HEK293T (cell line): ENCODE measurements around the gene HOXA6.

Experiments used
- CTCF ChIA-PET: fragments of 350-600 bp; formaldehyde crosslinking; extraction: SDS; loops from one replicate; lab custom pipeline; 2021; ENCODE audit warnings: antibody characterized with exemption, inconsistent platforms; lab: Yijun Ruan, JAX
- POLR2A ChIA-PET: fragments of 350-600 bp; formaldehyde crosslinking; extraction: SDS; loops from one replicate; lab custom pipeline; 2020; ENCODE audit warnings: antibody characterized with exemption, inconsistent platforms; lab: Yijun Ruan, JAX
- DNase-seq: peaks from one replicate; pipeline ENCODE4 v3.0.0; 2012; ENCODE audit warnings: mixed read lengths; ENCODE audit errors: extremely low spot score
- ARNT ChIP-seq: fragments of 450-650 bp; IDR thresholded peaks from 2 replicates; pipeline ENCODE4 v1.6.1; 2017; ENCODE audit warnings: mild to moderate bottlenecking
- BHLHE40 ChIP-seq: fragments of 450-650 bp; IDR thresholded peaks from 2 replicates; pipeline ENCODE4 v1.6.1; 2016; ENCODE audit warnings: mild to moderate bottlenecking, moderate library complexity, borderline replicate concordance
- CTBP1 ChIP-seq: fragments of 450-650 bp; IDR thresholded peaks from 2 replicates; pipeline ENCODE4 v1.6.1; 2016; ENCODE audit warnings: borderline replicate concordance
- ELF4 ChIP-seq: fragments of 450-650 bp; IDR thresholded peaks from 2 replicates; pipeline ENCODE4 v1.6.1; 2017; ENCODE audit warnings: antibody characterized with exemption
- FOXA1 ChIP-seq: fragments of 450-650 bp; IDR thresholded peaks from 2 replicates; pipeline ENCODE4 v1.6.1; 2016; ENCODE audit warnings: mild to moderate bottlenecking
- FOXK2 ChIP-seq: fragments of 450-650 bp; IDR thresholded peaks from 2 replicates; pipeline ENCODE4 v1.6.1; 2016; ENCODE audit warnings: mild to moderate bottlenecking
- FOXM1 ChIP-seq: fragments of 450-650 bp; IDR thresholded peaks from 2 replicates; pipeline ENCODE4 v1.6.1; 2017; ENCODE audit warnings: mild to moderate bottlenecking, borderline replicate concordance
- HDGF ChIP-seq: fragments of 450-650 bp; IDR thresholded peaks from 2 replicates; pipeline ENCODE4 v1.6.1; 2017; ENCODE audit warnings: antibody characterized with exemption, borderline replicate concordance
- L3MBTL2 ChIP-seq: fragments of 450-650 bp; conservative IDR thresholded peaks from 2 replicates; pipeline ENCODE4 v1.6.1; 2016; ENCODE audit warnings: mild to moderate bottlenecking
- LEF1 ChIP-seq: fragments of 450-650 bp; IDR thresholded peaks from 2 replicates; pipeline ENCODE4 v1.6.1; 2017; ENCODE audit warnings: mild to moderate bottlenecking, borderline replicate concordance
- NFRKB ChIP-seq: fragments of 450-650 bp; IDR thresholded peaks from 2 replicates; pipeline ENCODE4 v1.6.1; 2016; ENCODE audit warnings: mild to moderate bottlenecking, moderate library complexity
- PKNOX1 ChIP-seq: fragments of 450-650 bp; IDR thresholded peaks from 2 replicates; pipeline ENCODE4 v1.6.1; 2016
- SP1 ChIP-seq: fragments of 450-650 bp; IDR thresholded peaks from 2 replicates; pipeline ENCODE4 v1.6.1; 2017
- SUZ12 ChIP-seq: fragments of 450-650 bp; IDR thresholded peaks from 2 replicates; pipeline ENCODE4 v1.6.1; 2016; ENCODE audit warnings: mild to moderate bottlenecking
- TARDBP ChIP-seq: fragments of 450-650 bp; IDR thresholded peaks from 2 replicates; pipeline ENCODE4 v1.6.1; 2016
- ZNF384 ChIP-seq: fragments of 450-650 bp; IDR thresholded peaks from 2 replicates; pipeline ENCODE4 v1.6.1; 2016

The HOXA6 gene

GRCh38 chr7:27128776-27129728 is 18.5 kb downstream of the HOXA6 start:
- TF ChIP-seq NFRKB (no peak), ELF4 (no peak), HDGF (no peak), LEF1 (no peak), TARDBP (no peak), L3MBTL2 (no peak), SP1 (no peak), BHLHE40 (no peak), FOXM1 (no peak), CTBP1 (no peak), SUZ12 (no peak), FOXA1 (no peak), ARNT (no peak), FOXK2 (no peak), ZNF384 (no peak), PKNOX1 (no peak)
- ChIA-PET CTCF (interaction anchor here (1.3 kb wide), 1 partner anchor 32 kb away, joined by 5 read pairs; no protein-coding TSS in a partner anchor), POLR2A (interaction anchor here (1.0 to 5.3 kb wide), 2 partner anchors 12 to 18 kb away, joined by 3 to 103 read pairs; no protein-coding TSS in a partner anchor)
- DNase-seq, result no peak

- CTCF ChIA-PET, result interaction anchor here (1.3 kb wide), 1 partner anchor 33 kb away, joined by 5 read pairs; no protein-coding TSS in a partner anchor
- POLR2A ChIA-PET, result interaction anchor here (0.8 to 5.3 kb wide), 3 partner anchors 11 to 25 kb away, joined by 3 to 103 read pairs (median 3); partner anchors contain the start of gene HOXA3
- DNase-seq, result no peak
- TF ChIP-seq FOXA1 (no peak), LEF1 (no peak), SP1 (no peak)
Observed at GRCh38 chr7:27128034-27128433, 19.5 kb downstream of the HOXA6 start.

GRCh38 chr7:27126596-27127327 is 20.8 kb downstream of the HOXA6 start:
- TF ChIP-seq ZNF384, result no peak; the same call in 1 of the 2 replicates
- no peak for TF ChIP-seq BHLHE40
- no peak for TF ChIP-seq FOXA1
- no peak for DNase-seq
- POLR2A ChIA-PET, result interaction anchor here (0.8 to 1.0 kb wide), 3 partner anchors 11 to 13 kb away, joined by 3 to 4 read pairs (median 3); no protein-coding TSS in a partner anchor
- CTCF ChIA-PET, result no interaction called here

GRCh38 chr7:27125986-27126394 is 21.6 kb downstream of the HOXA6 start:
- ChIA-PET CTCF (no interaction called here), POLR2A (interaction anchor here (0.8 to 1.0 kb wide), 2 partner anchors 11 to 13 kb away, joined by 3 to 4 read pairs; no protein-coding TSS in a partner anchor)
- TF ChIP-seq ELF4 (no peak), NFRKB (no peak), ZNF384 (no peak), PKNOX1 (peak; percentile 72)
- no peak for DNase-seq

GRCh38 chr7:27124902-27125689 is 22.5 kb downstream of the HOXA6 start:
- no peak for DNase-seq
- ChIA-PET POLR2A (interaction anchor here (1.1 kb wide), 1 partner anchor 10 kb away, joined by 3 read pairs; no protein-coding TSS in a partner anchor), CTCF (no interaction called here)
- TF ChIP-seq SUZ12 (no peak), FOXA1 (no peak), SP1 (no peak), LEF1 (no peak), NFRKB (no peak), FOXM1 (no peak), HDGF (no peak), PKNOX1 (no peak), ZNF384 (no peak), TARDBP (no peak), CTBP1 (no peak), FOXK2 (no peak), BHLHE40 (no peak), L3MBTL2 (no peak)
